H4 (cell line): Measurements from ENCODE around the gene UBQLN2. TPM values are rescaled to one million over a fixed set of nuclear protein-coding genes. Genes with fewer than 3 reads are reported as not detected.
"Not testable (repeated sequence)": the region's sequence is repeated elsewhere in the genome, so short reads cannot be mapped to it uniquely, and the experiment has no call there.

Experiments used
- DNase-seq: peaks from one replicate; pipeline ENCODE4 v3.0.0-alpha.2; 2015; ENCODE audit warnings: low spot score
- total RNA-seq: library from RNA; depleted of rRNA; stranded (reverse); fragments of >200 nt; shearing (Covaris generic); gene quantifications from 2 replicates; pipeline ENCODE4 v1.2.3, GENCODE V29; 2014; rRNA removed

The UBQLN2 gene
- 6.2 and 12.4 TPM in 2 replicates for total RNA-seq

- DNase-seq: peak; percentile 55
These were observed at the start of gene UBQLN2 for GRCh38 chrX:56563231-56564161. TSS of gene UBQLN2 (plus strand) at chrX:56563627. CDS start at chrX:56563874, 247 bp downstream.

GRCh38 chrX:56519642-56520041, 43.8 kb upstream of the UBQLN2 start:
- DNase-seq: no peak

- not testable (repeated sequence) for DNase-seq
These were observed 33.9 kb upstream of the UBQLN2 start for GRCh38 chrX:56529482-56530007.

- no peak for DNase-seq
These were observed 33.4 kb upstream of the UBQLN2 start for GRCh38 chrX:56530011-56530410.

GRCh38 chrX:56550667-56551066, 12.8 kb upstream of the UBQLN2 start:
- no peak for DNase-seq

- no peak for DNase-seq
These were observed 8.6 kb upstream of the UBQLN2 start for GRCh38 chrX:56554870-56555269.

GRCh38 chrX:56557376-56557929, 6.0 kb upstream of the UBQLN2 start:
- no peak for DNase-seq

GRCh38 chrX:56564164-56564885, 898 bp downstream of the UBQLN2 start:
- DNase-seq: peak; percentile 5

GRCh38 chrX:56564921-56565840, 1.8 kb downstream of the UBQLN2 start:
- peak; percentile 2 for DNase-seq

- DNase-seq: no peak
These were observed 6.1 kb downstream of the UBQLN2 start for GRCh38 chrX:56569378-56570057.

- DNase-seq: no peak
These were observed 9.5 kb downstream of the UBQLN2 start for GRCh38 chrX:56572975-56573374.

- no peak for DNase-seq
These were observed 11.4 kb downstream of the UBQLN2 start for GRCh38 chrX:56574861-56575260.

- DNase-seq: no peak
These were observed 13.3 kb downstream of the UBQLN2 start for GRCh38 chrX:56576721-56577120.

- DNase-seq: no peak
These were observed 25.2 kb downstream of the UBQLN2 start for GRCh38 chrX:56588397-56589188.

GRCh38 chrX:56591830-56592229, 28.4 kb downstream of the UBQLN2 start:
- not testable (repeated sequence) for DNase-seq

- no peak for DNase-seq
These were observed 36.7 kb downstream of the UBQLN2 start for GRCh38 chrX:56600141-56600540.

- DNase-seq: no peak
These were observed 37.6 kb downstream of the UBQLN2 start for GRCh38 chrX:56600987-56601386.

GRCh38 chrX:56615282-56615681, 51.9 kb downstream of the UBQLN2 start:
- DNase-seq: no peak
